ENCODE measurements around the gene PPP2R2D. TPM values are rescaled to one million over a fixed set of nuclear protein-coding genes. Genes with fewer than 3 reads are reported as not detected.
"Not testable (repeated sequence)": the region's sequence is repeated elsewhere in the genome, so short reads cannot be mapped to it uniquely, and the experiment has no call there.

Gene PPP2R2D
- total and polyA plus RNA-seq, 8 donors: 15.6 to 96.7 (median 36.9) TPM

DNA sequence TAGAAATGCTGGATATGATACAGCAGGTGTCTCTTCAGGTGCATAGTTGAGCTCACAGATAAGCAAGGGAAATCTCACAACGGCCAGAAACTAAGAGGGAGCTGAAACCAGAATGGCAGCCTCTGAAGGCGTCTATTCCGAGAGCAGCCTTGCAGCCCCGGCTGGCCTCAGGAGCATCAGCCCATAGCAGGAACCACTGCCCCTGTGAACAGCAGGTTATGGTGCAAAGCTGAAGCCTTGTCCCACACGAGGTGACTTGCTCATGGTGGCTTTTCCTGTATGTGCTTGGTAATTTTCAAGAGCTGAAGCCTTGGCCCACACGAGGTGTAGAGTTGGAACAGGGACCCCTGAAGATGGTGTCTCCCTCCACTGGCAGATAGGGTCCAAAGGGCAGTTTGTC, 47.7 kb downstream of the PPP2R2D start:
- H3K27ac ChIP-seq: no peak overlapping the region
- DNase-seq: no peak
- TF ChIP-seq POLR2AphosphoS5 (IDR thresholded peaks at IDR 0.05): no peak
- no peak for TF ChIP-seq EP300 (IDR thresholded peaks at IDR 0.05)
- no peak for TF ChIP-seq POLR2A (IDR thresholded peaks at IDR 0.05)
- TF ChIP-seq, protein P1, sequence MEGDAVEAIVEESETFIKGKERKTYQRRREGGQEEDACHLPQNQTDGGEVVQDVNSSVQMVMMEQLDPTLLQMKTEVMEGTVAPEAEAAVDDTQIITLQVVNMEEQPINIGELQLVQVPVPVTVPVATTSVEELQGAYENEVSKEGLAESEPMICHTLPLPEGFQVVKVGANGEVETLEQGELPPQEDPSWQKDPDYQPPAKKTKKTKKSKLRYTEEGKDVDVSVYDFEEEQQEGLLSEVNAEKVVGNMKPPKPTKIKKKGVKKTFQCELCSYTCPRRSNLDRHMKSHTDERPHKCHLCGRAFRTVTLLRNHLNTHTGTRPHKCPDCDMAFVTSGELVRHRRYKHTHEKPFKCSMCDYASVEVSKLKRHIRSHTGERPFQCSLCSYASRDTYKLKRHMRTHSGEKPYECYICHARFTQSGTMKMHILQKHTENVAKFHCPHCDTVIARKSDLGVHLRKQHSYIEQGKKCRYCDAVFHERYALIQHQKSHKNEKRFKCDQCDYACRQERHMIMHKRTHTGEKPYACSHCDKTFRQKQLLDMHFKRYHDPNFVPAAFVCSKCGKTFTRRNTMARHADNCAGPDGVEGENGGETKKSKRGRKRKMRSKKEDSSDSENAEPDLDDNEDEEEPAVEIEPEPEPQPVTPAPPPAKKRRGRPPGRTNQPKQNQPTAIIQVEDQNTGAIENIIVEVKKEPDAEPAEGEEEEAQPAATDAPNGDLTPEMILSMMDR (IDR thresholded peaks at IDR 0.05): no peak
- 86 to 94% (median 90%) methylated on average over 6 of the region's 6 CpGs for WGBS, 5 donors
- intact Hi-C loops (cut with DNase I; ENCODE audit: low total_unique reads): no loop called here
- H3K9me3 ChIP-seq: no peaks in the 10 kb centered on the region
- H3K4me1 ChIP-seq: peaks cover 0 to 11% (median 4%) of the 10 kb centered on the region in 4 donors
- H3K36me3 ChIP-seq: peaks cover 59 to 86% (median 84%) of the 10 kb centered on the region in 4 donors
- H3K27me3 ChIP-seq: no peaks in the 10 kb centered on the region
- no peak overlapping the region for H3K4me3 ChIP-seq

DNA sequence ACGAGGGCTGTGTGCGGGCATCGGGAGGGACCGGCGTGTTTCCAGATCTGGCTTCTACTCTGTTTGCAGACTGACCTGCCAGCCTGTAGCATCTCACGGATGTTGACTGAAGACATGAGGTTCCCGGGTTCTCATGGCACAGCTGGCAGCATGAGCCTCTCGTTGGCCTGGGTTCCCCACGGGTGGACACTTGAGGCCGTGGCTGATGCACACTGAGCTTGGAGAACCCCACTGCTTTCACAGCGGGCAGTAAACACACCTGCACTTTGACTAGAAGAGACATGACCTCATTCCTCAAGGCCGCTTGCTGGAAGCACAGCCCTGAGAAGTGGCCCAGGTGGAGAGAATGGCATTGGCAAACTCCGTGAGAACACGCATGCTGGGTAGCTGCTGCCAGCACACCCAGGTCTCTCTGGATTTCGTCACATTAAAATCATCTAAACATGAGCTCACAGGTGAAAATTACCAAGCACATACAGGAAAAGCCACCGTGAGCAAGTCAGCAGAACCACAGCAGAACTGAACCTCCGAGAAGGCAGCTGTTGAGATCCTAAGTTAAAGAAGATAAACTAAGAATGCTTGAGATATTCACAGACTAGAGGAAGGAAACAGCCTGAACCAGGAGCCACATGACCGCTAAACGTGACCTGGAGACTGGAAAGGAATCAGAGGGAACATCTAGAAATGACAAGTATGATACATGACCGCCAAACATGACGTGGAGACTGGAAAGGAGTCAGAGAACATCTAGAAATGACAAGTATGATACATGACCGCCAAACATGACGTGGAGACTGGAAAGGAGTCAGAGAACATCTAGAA, 48.4 kb downstream of the PPP2R2D start:
- peaks cover 65 to 86% (median 84%) of the 10 kb centered on the region in 4 donors for H3K36me3 ChIP-seq
- no peaks in the 10 kb centered on the region for H3K9me3 ChIP-seq
- H3K27me3 ChIP-seq: no peaks in the 10 kb centered on the region
- H3K4me3 ChIP-seq: no peak overlapping the region
- intact Hi-C loops (cut with DNase I; ENCODE audit: low total_unique reads): no loop called here
- TF ChIP-seq, protein P1 (IDR thresholded peaks at IDR 0.05): no peak
- no peak for TF ChIP-seq EP300 (IDR thresholded peaks at IDR 0.05)
- no peak for TF ChIP-seq POLR2A (IDR thresholded peaks at IDR 0.05)
- no peak for TF ChIP-seq POLR2AphosphoS5 (IDR thresholded peaks at IDR 0.05)
- H3K4me1 ChIP-seq: peaks cover 0 to 11% (median 4%) of the 10 kb centered on the region in 4 donors
- WGBS, 5 donors: 91 to 96% (median 93%) methylated on average over 20 to 23 of the region's 23 CpGs
- no peak overlapping the region for H3K27ac ChIP-seq
- peak in 1 of 2 donors; percentile 48 for DNase-seq

DNA sequence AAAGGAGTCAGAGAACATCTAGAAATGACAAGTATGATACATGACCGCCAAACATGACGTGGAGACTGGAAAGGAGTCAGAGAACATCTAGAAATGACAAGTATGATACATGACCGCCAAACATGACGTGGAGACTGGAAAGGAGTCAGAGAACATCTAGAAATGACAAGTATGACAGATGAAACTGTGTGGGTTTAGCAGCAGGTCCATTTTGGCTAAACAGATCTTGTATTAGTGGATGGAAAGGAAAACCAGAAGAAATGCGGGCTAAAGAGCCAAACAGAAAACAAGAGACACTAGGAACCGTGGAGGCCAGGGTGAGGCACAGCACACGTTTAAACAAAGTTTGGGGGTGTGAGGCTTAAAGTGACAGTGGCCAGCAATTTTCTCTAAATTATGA, 49.1 kb downstream of the PPP2R2D start:
- DNase-seq; intact Hi-C loops (cut with DNase I; ENCODE audit: low total_unique reads); H3K9me3 ChIP-seq; H3K27me3 ChIP-seq; H3K4me3 ChIP-seq; H3K27ac ChIP-seq: not testable (repeated sequence)
- Histone ChIP-seq H3K36me3 (peaks cover 64 to 86% (median 85%) of the 10 kb centered on the region in 4 donors), H3K4me1 (peaks cover 0 to 11% (median 4%) of the 10 kb centered on the region in 4 donors)
- WGBS, 5 donors: 77 to 85% (median 82%) methylated on average over 5 of the region's 7 CpGs

DNA sequence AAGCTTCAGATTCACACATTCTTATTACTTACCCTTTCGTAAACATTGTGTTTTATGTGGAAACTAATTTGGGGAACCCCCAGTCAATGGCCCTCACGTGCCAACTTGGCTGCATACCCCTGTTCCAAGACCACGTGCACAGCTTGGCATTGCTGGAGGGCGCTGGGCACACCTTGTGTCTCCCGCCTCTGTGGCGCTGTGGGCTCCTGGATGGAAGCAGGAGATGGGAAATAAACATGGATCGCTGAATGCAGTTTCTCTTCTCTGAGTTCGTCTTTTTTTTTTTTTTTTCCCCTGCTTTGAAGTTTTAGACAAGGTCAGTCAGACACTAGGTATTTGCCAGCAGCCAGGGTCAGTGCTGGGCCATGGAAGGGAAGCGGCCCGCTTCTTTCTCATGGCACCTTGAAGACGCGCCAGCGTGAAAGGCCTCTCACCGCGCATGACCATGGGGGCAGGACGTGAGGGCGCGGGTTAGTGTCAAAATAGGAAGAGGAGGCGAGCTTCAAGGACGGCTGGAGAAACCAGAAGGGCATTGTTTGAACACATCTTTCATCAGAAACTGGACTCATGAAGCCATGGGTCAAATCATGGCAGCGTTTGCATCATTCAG, 53.7 kb downstream of the PPP2R2D start:
- Histone ChIP-seq H3K36me3 (peaks cover 48 to 86% (median 81%) of the 10 kb centered on the region in 4 donors), H3K27me3 (no peaks in the 10 kb centered on the region), H3K9me3 (no peaks in the 10 kb centered on the region), H3K27ac (no peak overlapping the region), H3K4me1 (no peaks in the 10 kb centered on the region), H3K4me3 (no peak overlapping the region)
- no peak for DNase-seq
- WGBS, 5 donors: 93 to 95% (median 95%) methylated on average over 21 of the region's 21 CpGs
- no peak for TF ChIP-seq POLR2A (IDR thresholded peaks at IDR 0.05)
- TF ChIP-seq, protein P1 (IDR thresholded peaks at IDR 0.05): no peak
- no peak for TF ChIP-seq EP300 (IDR thresholded peaks at IDR 0.05)
- no peak for TF ChIP-seq POLR2AphosphoS5 (IDR thresholded peaks at IDR 0.05)
- intact Hi-C loops (cut with DNase I; ENCODE audit: low total_unique reads): no loop called here

Data from stomach (tissue), 9 donors.